ENCODE measurements around the gene DISC1. TPM values are rescaled to one million over a fixed set of nuclear protein-coding genes. Genes with fewer than 3 reads are reported as not detected.

DISC1 gene
- polyA plus RNA-seq, 1 of the 3 experiments (the other 2 are of a cell fraction) = 1.7 TPM

- no peak for TF ChIP-seq EP300 (IDR thresholded peaks at IDR 0.05; ENCODE audit: borderline replicate concordance in 1 of 2, low read depth in 1 of 2, low read length in 1 of 2)
- TF ChIP-seq MAX (IDR thresholded peaks at IDR 0.05; ENCODE audit: low read depth) = no peak
- no peak for TF ChIP-seq USF2 (IDR thresholded peaks at IDR 0.05; ENCODE audit: borderline replicate concordance, low read depth, low read length)
- no peak for TF ChIP-seq RAD21 (IDR thresholded peaks at IDR 0.05; ENCODE audit: low read length)
- no peak for TF ChIP-seq RXRA (IDR thresholded peaks at IDR 0.05; ENCODE audit: borderline replicate concordance, low read depth)
- TF ChIP-seq, protein P1, sequence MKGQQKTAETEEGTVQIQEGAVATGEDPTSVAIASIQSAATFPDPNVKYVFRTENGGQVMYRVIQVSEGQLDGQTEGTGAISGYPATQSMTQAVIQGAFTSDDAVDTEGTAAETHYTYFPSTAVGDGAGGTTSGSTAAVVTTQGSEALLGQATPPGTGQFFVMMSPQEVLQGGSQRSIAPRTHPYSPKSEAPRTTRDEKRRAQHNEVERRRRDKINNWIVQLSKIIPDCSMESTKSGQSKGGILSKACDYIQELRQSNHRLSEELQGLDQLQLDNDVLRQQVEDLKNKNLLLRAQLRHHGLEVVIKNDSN (IDR thresholded peaks at IDR 0.05; ENCODE audit: borderline replicate concordance, low read depth) = no peak
- TF ChIP-seq TEAD4 (IDR thresholded peaks at IDR 0.05; ENCODE audit: borderline replicate concordance, insufficient read depth) = no peak
- no peak for TF ChIP-seq YY1 (IDR thresholded peaks at IDR 0.05; ENCODE audit: low read depth)
- no peak for TF ChIP-seq RFX5 (IDR thresholded peaks at IDR 0.05; ENCODE audit: low read length)
- no peak for TF ChIP-seq ELF1 (IDR thresholded peaks at IDR 0.05)
- TF ChIP-seq TCF12 (IDR thresholded peaks at IDR 0.05) = no peak
- TF ChIP-seq SIN3A (IDR thresholded peaks at IDR 0.05; ENCODE audit: borderline replicate concordance, low read depth, low read length) = no peak
- no peak for TF ChIP-seq JUND (IDR thresholded peaks at IDR 0.05)
- no peak for TF ChIP-seq FOXM1 (IDR thresholded peaks at IDR 0.05; ENCODE audit: low read depth)
- TF ChIP-seq MEF2A (IDR thresholded peaks at IDR 0.05; ENCODE audit: borderline replicate concordance, low read depth) = no peak
- no peak for TF ChIP-seq POLR2AphosphoS5 (IDR thresholded peaks at IDR 0.05; ENCODE audit: low read depth, low read length)
- no peak for TF ChIP-seq NFIC (IDR thresholded peaks at IDR 0.05; ENCODE audit: borderline replicate concordance)
- no peak for TF ChIP-seq TAF1 (IDR thresholded peaks at IDR 0.05; ENCODE audit: borderline replicate concordance, low read depth, low read length)
- no peak for TF ChIP-seq SMC3 (IDR thresholded peaks at IDR 0.05; ENCODE audit: low read depth, low read length)
- TF ChIP-seq CHD2 (IDR thresholded peaks at IDR 0.05; ENCODE audit: low read length, partially characterized antibody) = no peak
- Histone ChIP-seq H3K79me2 (ENCODE audit: insufficient read depth) (no peaks in the 10 kb centered on the region), H3K9ac (peak overlapping the region; percentile 68; the same call in 1 of the 2 replicates), H3F3A (replicated peaks; ENCODE audit: insufficient read depth) (peaks cover 6% of the 10 kb centered on the region), H3K4me2 (peak overlapping the region; percentile 95), H4K20me1 (ENCODE audit: insufficient read depth) (no peaks in the 10 kb centered on the region), H3K36me3 (replicated peaks in 1 of 2; ENCODE audit: control insufficient read depth in 1 of 2, insufficient read depth in 2 of 2, low read length in 1 of 2) (no peaks in the 10 kb centered on the region), H3K4me3 (ENCODE audit: low read depth in 2 of 2, low read length in 1 of 2) (peak overlapping the region; percentile 71 to 74), H3K9me2 (no peaks in the 10 kb centered on the region), H2AFZ (ENCODE audit: low read depth) (peak overlapping the region; percentile 89), H3K4me1 (ENCODE audit: control insufficient read depth in 1 of 2, insufficient read depth in 2 of 2, low read depth in 1 of 2, low read length in 1 of 2) (peaks cover 0 to 14% of the 10 kb centered on the region in 2 experiments; a peak in 1 of 4 replicates), H3K9me3 (no peaks in the 10 kb centered on the region), H3K27ac (ENCODE audit: low read depth in 2 of 2, low read length in 1 of 2) (peak overlapping the region; percentile 5 to 22; a peak in 1 of 4 replicates), H3K27me3 (ENCODE audit: insufficient read depth) (no peaks in the 10 kb centered on the region)
- no peak for DNase-seq
- WGBS (ENCODE audit: low lambda C conversion rate) = 13% methylated on average over 7 of the region's 7 CpGs
- CTCF ChIA-PET = interaction anchor here (1.0 to 1.5 kb wide), 2 partner anchors 20 to 269 kb away, joined by 3 to 8 read pairs; no protein-coding TSS in a partner anchor
- POLR2A ChIA-PET = no interaction called here
These were observed 535 bp upstream of the DISC1 start for GRCh38 chr1:231625975-231626534.

Data from SK-N-SH (cell line).